ENCODE measurements around the gene LCE7A. TPM values are rescaled to one million over a fixed set of nuclear protein-coding genes. Genes with fewer than 3 reads are reported as not detected.

Gene LCE7A, protein sequence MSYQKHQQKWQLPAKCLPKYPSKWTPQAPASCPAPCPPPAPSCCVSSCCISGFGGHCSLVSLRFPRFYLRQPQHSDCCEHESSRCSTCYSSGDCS
- not detected in 2 replicates for total RNA-seq

DNA sequence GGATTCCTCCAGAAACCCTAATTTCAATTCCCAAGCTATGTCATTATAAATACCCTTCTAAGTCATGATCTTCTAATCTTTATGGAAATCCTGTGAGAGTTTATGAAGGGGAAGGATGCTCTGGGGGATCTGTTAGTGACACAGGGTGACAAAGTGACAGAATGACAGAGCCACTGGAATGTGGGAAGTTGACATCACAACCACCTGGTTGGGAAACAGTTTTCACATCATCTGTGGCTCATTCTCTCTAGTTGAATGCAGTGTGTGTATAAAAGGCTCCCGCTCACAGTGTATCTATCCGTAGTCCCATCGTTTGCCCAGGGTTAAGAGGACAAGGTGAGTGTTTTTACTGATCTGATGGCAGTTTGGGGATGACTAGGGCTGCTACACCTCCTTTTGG is at the start of gene LCE7A:
TSS of gene LCE7A (plus strand) at position 301 of the 400 bp plus-strand sequence. CDS start 702 bp downstream, outside the sequence.

DNA sequence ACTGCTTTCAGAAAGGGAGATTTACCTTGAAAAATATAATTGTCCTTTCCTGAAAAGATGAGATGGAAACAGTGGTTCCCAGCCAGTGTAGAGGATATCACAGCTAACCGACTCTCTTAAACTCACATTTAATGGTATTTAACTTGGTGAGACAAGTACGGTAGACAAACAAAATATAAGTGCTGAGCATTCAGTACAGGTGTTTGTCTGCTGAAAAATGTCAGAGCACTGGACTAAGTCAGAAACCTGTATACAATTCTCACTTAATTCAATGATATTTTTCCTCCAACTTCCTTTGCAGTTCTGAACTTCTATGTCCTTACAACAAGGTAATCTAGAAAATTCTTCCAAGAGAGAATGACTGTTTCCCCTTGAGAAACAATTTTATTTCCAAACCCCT is 48.1 kb upstream of the LCE7A start, which contains the start of gene LCE1B:
TSS of gene LCE1B (plus strand) at position 301 of the 400 bp plus-strand sequence. CDS start 476 bp downstream, outside the sequence.

DNA sequence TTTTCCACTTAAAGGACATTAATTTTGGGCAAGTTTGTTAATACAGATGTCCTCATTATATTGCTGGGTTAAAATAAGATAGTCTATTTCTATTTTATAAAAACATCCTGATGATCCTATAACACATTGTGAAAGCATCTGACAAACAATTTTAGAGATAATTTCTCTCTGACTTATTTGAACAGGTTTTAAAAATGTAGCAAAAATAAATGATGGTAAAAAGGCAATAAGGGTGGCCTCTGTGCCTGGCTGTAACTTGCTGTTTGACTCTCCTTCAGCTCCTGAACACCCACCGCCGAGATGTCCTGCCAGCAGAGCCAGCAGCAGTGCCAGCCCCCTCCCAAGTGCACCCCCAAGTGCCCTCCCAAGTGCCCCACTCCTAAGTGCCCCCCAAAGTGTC is 32.6 kb upstream of the LCE7A start, which contains the start of gene LCE1A:
TSS of gene LCE1A (plus strand) at position 301 of the 400 bp plus-strand sequence. CDS start at position 301, 0 bp downstream.

DNA sequence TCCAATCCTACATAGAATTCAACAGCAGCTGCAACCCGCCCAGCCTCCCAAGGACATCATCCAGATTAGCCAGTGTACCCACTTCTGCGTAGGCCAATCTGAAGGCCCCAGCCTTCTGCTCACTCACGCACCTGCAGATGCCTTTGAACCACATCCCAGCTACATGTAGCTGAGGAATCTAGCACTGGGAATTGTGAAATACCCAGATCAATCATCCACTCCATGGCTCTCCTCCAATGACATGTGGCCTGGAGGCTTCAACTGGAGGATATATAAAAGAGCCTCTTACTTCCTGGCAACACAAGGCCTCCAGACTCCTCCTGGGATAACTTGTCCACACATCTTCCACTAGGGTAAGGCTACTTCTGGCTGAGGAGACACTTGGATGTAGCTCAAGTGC is 17.2 kb upstream of the LCE7A start, which contains the start of gene LCE6A:
TSS of gene LCE6A (plus strand) at position 301 of the 400 bp plus-strand sequence. CDS start 665 bp downstream, outside the sequence.

DNA sequence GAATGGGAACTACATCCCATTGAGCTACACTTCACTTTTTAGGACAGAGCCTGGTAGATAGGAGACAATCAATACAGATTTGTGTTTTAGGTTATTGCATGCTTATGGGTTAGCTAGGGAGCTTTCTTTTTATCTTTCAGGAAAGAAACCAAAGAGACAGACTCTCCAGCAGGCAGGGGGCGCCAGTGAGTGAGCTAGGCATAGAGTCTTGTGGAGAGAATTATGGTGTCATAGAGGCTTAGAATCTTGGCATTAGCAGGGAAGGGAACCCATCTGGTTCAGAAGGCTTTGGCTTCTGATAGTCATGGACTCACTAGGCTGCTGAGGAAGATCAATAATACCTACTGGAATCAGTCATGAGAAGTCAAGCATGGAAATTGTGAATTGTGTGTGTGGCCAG is 18.2 kb downstream of the LCE7A start, which contains the start of gene SMCP:
TSS of gene SMCP (plus strand) at position 281 of the 400 bp plus-strand sequence. CDS start 6,101 bp downstream, outside the sequence.

DNA sequence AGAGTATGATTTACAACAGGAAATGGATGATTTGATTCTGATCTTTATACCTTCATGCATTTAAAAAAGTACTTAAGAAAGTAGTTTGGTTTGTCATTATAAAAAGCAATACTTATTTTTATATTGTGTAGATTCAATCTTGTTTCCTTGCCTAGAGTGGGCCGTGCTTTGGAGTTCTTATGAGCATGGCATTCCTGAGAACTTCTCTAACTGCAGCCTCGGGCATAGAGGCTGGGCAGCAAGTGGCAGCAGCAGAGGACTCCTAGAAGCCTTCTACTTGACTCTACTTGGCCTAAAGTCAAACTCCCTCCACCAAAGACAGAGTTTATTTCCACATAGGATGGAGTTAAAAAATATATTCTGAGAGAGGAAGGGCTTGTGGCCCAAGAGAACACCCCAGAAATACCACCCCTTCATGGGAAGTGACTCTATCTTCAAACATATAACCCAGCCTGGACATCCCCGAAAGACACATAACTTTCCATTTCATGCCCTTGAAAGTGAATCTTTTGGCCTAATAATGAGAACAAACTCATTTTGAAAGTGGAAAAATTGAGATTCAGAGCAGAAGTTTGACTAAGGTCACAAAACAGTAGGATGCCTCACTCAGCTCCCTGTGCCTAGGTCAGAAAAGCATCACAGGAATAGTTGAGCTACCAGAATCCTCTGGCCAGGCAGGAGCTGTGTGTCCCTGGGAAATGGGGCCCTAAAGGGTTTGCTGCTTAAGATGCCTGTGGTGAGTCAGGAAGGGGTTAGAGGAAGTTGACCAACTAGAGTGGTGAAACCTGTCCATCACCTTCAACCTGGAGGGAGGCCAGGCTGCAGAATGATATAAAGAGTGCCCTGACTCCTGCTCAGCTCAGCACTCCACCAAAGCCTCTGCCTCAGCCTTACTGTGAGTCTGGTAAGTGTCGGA is 48.1 kb downstream of the LCE7A start, which contains the start of gene IVL:
TSS of gene IVL (plus strand) at position 861 of the 916 bp plus-strand sequence. CDS start 1,252 bp downstream, outside the sequence.

Other genes with a start within 250 kb of the LCE7A start
- not detected in 2 replicates for gene LCE3B, start 246.2 kb upstream of the LCE7A start, total RNA-seq
- gene LCE3A, start 236.9 kb upstream of the LCE7A start, total RNA-seq: not detected in 2 replicates
- gene LCE2D, start 196.6 kb upstream of the LCE7A start, total RNA-seq: not detected in 2 replicates
- gene LCE2C, start 184.7 kb upstream of the LCE7A start, total RNA-seq: not detected in 2 replicates
- not detected in 2 replicates for gene LCE2B, start 173.9 kb upstream of the LCE7A start, total RNA-seq
- gene LCE2A, start 161.7 kb upstream of the LCE7A start, total RNA-seq: not detected in 2 replicates
- not detected in 2 replicates for gene LCE4A, start 151.8 kb upstream of the LCE7A start, total RNA-seq
- gene KPRP, start 102.0 kb upstream of the LCE7A start, total RNA-seq: not detected in 2 replicates
- not detected in 2 replicates for gene LCE1F, start 84.9 kb upstream of the LCE7A start, total RNA-seq
- gene LCE1E, start 73.7 kb upstream of the LCE7A start, total RNA-seq: not detected in 2 replicates
- not detected in 2 replicates for gene LCE1D, start 63.3 kb upstream of the LCE7A start, total RNA-seq
- not detected in 2 replicates for gene LCE1C, start 53.3 kb upstream of the LCE7A start, total RNA-seq
- gene LCE1B, start 48.0 kb upstream of the LCE7A start, total RNA-seq: 0.22 TPM in 1 of 2 replicates, not detected in the other
- not detected in 2 replicates for gene LCE1A, start 32.5 kb upstream of the LCE7A start, total RNA-seq
- not detected in 2 replicates for gene LCE6A, start 17.1 kb upstream of the LCE7A start, total RNA-seq
- gene SMCP, start 18.3 kb downstream of the LCE7A start, total RNA-seq: not detected in 2 replicates
- gene IVL, start 48.5 kb downstream of the LCE7A start, total RNA-seq: not detected in 2 replicates
- not detected in 2 replicates for gene SPRR5, start 87.2 kb downstream of the LCE7A start, total RNA-seq
- not detected in 2 replicates for gene SPRR4, start 110.7 kb downstream of the LCE7A start, total RNA-seq
- not detected in 2 replicates for gene SPRR1A, start 124.1 kb downstream of the LCE7A start, total RNA-seq
- not detected in 2 replicates for gene SPRR3, start 141.8 kb downstream of the LCE7A start, total RNA-seq
- gene SPRR1B, start 171.2 kb downstream of the LCE7A start, total RNA-seq: not detected in 2 replicates
- gene SPRR2D, start 181.1 kb downstream of the LCE7A start, total RNA-seq: not detected in 2 replicates
- gene SPRR2A, start 197.5 kb downstream of the LCE7A start, total RNA-seq: not detected in 2 replicates
- gene SPRR2B, start 211.6 kb downstream of the LCE7A start, total RNA-seq: not detected in 2 replicates
- not detected in 2 replicates for gene SPRR2E, start 234.5 kb downstream of the LCE7A start, total RNA-seq